NCI-H2227 (cell line): ENCODE data around the gene RCOR3.

Experiments
- DNase-seq: peaks from one replicate; lab custom pipeline; 2025; ENCODE audit not compliant: unreplicated experiment; lab: John Stamatoyannopoulos, UW

The RCOR3 gene

GRCh38 chr1:211323156-211324063 lies 64.2 kb downstream of the RCOR3 start:
- DNase-seq: peak; percentile 68

DNA sequence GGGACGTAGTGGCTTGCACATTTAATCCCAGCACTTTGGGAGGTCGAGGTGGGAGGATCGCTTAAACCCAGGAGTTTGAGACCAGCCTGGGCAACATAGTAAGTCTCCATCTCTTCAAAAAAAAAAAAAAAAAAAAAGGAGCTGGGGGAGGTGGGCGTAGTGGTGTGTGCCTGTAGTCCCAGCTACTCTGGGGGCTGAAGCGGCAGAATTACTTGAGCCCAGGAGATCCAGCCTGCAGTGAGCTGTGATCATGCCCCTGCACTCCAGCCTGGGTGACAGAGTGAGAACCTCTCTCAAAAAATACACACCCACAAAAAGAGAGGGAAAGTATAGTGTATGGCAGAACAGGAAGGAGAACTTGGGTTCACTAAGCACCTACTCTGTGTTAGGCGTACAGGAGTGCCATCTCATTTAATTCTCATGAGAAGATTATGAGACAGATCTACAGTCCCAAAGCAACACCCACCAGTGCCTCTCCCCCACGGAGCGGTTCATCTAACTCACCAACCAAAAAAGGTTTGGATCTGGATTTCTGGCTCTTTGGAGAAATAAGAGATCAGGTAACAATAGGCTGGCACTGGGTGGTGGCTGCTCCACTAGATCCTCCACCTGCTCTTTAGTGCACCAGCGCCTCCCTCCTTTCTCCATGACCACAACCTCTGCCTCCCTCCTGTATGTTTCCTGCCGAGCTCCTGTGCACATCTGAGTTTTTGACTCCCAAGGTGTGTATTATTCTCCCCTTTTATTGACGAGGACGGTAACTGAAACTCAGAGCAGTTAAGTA lies 66.0 kb downstream of the RCOR3 start:
- no peak for DNase-seq

- DNase-seq: no peak
Measured at GRCh38 chr1:211326140-211326527, 67.0 kb downstream of the RCOR3 start.

GRCh38 chr1:211326528-211327345 lies 67.6 kb downstream of the RCOR3 start, which contains the start of gene TRAF5:
Gene TRAF5, plus strand, starts transcription at chr1:211326833. Its CDS starts 26,407 bp downstream, at chr1:211353240.
- peak; percentile 77 for DNase-seq

DNA sequence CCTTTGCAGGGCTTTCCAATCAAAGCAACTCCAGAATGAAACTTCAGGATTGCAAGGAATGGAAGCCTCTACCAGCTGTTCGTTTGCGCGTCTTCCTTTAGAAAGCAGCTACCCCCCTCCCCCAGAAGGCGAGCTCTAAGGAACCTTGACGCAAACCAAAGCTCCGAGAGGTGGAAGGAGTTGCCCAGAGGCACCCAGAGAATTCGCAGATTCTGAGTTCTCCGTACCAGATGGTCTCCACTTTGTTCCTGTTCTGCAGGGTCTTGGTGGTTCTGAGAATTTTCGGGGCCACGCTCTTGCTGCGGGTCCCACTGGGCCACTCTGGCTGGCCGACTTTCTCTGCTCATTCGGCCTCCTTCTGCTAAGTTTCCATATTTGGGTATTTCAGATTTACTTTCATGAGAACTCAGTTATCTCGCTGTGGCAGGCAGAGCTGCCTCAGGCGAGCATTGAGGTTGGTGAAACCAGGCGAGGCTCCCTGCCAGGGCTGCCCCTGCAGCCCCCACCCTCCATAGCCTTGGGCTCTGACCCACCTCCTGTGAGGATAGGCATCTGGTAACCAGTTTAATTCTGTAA lies 68.3 kb downstream of the RCOR3 start:
- DNase-seq: peak; percentile 56

DNA sequence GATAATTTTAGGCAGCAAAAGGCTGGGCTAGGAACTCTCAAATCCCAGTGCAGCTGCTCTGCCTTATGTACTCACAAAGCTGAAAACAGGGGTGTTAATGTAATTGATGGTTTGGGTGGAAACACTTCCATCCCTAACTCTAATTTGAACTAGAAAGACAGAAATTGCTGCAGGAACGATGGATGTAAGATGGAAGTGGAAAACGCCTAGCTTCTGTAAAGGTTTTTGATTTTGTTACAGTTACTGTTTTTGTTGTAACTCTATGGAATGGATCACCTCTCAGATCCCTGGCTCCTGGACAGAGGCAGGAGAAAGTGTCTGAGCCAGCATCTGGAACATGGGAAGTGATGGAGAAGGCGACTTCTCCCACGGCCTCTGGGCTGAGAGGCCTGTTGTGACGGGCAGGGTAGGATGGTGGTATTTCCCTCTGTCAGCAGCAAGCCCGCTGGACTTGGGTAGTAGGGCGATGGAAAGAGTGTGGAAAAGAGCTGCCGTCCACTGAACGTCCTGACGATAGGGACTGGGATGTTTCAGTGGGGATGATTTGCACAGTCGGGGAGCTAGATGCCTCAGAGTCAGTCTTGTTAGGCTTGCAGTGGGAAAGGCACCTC lies 69.0 kb downstream of the RCOR3 start:
- no peak for DNase-seq

DNA sequence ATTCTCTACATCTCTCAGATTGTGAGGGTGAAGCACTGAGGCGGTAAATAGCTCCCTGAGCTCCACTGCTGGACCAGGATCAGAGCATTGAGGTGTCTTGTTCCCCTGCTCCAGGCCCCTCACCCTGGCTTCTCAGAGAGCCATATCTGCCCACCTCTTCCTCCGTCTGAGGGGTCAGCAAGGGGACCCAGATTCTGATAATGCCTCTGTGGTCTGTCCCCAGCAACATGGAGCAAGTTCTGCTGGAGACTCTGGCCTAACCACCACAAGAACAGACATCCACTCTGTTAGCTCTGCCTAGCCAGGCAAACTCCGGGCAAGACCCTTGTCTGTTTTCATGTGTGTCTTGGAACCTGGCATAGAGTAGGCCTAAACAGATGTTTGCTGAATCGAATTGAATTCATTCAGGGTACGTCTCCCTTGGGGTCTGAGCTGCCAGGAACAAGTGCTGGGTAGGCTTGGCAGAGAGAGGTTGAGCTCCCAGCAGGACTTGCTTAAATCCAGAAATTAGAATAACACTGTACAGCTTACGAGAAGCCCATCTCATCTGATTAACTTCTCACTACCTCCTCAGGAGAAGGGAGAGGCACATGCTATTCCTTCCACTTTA lies 69.8 kb downstream of the RCOR3 start:
- DNase-seq: no peak

DNA sequence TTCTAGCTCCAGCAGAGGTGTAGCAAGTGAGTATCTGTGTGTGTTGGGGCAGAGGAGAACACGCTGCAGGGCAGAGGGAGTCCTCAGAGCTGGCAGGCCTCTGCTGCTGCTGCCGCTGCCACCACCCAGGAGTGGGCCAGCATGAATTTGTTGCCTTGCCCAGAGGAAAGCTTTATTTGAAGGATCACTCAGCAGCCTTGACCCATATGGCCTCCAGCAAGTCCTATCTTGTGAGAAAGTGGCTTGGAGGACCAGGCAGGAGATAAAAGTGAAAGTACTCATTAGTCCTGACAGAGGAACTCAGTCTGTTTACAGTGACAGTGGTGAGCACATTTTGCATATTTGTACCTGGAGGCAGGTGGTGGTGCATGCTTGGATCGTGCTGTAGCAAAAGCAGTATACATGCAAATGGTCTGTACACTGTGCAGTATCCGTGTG lies 70.6 kb downstream of the RCOR3 start:
- no peak for DNase-seq

- DNase-seq: no peak
Measured at GRCh38 chr1:211330282-211330936, 71.2 kb downstream of the RCOR3 start.

- no peak for DNase-seq
Measured at GRCh38 chr1:211331011-211331709, 72.0 kb downstream of the RCOR3 start.

DNA sequence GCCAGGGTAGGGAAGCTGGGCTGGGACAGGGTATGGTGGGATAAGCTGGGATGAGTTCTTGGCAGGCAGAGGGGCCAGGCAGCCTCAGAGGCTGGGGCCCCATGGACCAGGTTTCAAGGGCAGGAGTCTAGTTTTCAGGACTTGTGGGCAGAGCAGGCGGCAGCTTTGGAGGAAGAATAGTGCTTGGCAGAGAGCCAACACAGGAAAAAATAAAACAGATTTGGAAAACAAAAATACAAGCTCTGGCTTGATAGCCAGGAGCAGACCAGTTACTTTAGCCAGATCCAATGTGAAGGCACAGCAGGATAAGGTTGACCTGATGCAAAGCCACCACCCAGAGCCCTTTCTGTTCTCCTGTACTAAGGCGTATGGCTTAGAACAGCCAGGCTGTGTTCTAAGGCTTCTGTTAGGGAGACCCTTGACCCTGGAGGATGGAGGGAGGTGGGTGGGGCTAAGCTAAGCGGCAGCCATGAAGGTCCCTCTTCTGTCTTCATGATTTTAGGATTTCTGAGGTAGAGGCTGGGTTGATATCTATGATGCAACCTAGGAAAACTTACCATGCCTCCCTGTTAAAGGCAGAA lies 73.0 kb downstream of the RCOR3 start:
- DNase-seq: peak; percentile 56

DNA sequence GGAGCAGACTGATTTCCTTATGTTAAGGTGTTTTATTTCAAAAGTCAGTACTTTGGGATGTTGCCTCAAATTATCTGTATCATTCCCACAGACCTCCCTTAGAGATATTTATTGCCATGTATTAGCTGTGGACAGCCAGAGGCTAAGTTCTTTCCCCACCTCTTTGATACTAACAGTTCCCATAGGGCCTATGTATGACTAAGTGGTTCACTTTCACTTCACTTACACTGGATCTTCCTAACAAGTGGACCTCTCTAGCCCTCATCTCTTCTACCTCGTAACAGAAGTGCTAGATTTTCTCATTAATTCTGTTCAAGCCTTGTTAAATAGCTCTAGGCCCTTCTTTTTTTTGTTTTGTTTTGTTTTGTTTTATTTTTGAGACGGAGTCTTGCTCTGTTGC lies 73.7 kb downstream of the RCOR3 start:
- DNase-seq: no peak

GRCh38 chr1:211333906-211334305 lies 74.7 kb downstream of the RCOR3 start:
- no peak for DNase-seq

GRCh38 chr1:211334986-211335385 lies 75.8 kb downstream of the RCOR3 start:
- no peak for DNase-seq

DNA sequence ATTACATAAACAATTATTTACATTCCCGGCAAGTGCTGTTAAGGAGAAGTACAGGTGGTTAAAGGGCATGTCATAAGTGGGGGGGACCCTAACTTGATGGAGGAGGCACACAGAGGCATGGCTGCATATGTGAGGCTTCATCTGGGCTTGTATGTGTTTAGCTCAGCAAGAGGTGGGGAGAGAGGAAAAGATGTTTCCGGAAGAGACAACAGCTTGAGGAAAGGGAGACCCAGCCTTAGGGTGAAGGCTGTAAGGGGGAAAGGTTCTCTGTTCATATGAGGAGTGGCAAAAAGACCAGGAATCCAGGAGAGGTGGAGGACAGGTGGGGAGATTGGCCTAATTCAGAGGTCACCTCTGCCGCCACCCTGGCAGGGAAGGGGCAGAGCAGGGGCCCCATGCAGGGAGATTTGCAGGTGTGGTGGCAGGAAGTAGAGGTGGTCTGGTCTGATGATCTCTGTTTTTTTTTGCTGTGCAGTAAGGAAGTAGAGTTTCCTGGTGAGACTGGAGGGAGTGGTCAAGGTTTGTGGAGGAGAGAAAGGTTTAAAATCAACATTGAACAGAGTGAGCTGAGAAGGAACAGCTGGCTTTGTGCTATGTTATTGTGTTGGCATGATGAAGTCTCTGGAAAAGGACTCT lies 76.5 kb downstream of the RCOR3 start:
- DNase-seq: no peak

- no peak for DNase-seq
Measured at GRCh38 chr1:211336161-211336560, 77.0 kb downstream of the RCOR3 start.

DNA sequence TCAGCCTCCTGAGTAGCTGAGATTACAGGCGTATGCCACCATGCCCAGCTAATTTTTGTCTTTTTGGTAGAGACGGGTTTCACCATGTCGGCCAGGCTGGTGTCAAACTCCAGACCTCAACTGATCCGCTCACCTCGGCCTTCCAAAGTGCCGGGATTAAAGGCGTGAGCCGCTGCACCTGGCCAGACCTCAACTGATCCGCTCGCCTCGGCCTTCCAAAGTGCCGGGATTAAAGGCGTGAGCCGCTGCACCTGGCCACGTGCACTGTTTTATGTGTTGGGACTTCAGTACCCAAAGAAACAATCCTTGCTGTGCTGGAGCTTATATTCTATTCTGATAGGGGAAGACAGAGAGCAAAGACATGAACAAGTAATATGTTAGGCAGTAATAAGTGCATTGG lies 77.6 kb downstream of the RCOR3 start:
- no peak for DNase-seq
